HG02798 (cell line): ENCODE results near the gene FGD4.

Experiments used
- ATAC-seq: cut with Tn5 transposase; IDR thresholded peaks from one replicate; pipeline ENCODE4 v1.9.1; 2021; ENCODE audit warnings: mild to moderate bottlenecking; ENCODE audit not compliant: unreplicated experiment, poor library complexity

FGD4 gene

DNA sequence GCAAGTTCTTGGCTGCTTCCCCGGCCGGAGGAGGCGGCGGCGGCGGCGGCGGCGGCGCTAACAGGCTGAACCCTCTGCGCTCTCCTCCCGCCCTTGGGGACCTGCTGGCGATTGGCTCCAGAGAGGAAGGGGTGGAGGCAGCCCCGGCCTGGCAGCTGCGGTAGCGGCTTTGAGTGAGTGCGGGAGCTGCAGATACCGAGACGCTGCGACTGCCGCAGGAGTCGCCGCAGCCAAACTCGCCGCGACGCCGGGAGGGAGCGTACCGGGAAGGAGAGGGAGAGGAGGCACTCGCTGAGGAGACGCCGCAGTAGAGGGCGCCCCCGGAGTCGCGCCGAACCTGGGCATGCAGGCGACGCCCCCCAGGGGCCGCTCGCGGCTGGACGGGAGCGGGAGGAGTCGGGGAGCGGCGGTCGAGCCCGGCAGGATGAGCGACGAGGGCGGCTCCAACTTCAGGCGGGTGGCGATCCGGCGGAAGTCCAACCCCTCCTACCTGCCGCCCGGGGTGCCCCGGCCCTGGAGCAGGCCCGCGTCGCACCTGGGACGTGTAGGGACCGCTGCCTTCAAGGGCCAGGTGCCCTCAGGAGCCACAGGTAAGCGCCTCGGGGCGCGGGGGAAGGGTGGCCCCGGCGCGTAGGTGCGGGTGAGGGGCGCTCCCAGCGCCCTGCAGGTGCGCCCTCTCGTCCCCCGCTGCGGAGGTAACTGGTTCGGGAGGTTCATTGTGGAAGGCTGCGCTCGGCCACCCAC, at the start of gene FGD4:
TSS of gene FGD4 (plus strand) at position 189 of the 744 bp plus-strand sequence.
- ATAC-seq: peak; percentile 89

DNA sequence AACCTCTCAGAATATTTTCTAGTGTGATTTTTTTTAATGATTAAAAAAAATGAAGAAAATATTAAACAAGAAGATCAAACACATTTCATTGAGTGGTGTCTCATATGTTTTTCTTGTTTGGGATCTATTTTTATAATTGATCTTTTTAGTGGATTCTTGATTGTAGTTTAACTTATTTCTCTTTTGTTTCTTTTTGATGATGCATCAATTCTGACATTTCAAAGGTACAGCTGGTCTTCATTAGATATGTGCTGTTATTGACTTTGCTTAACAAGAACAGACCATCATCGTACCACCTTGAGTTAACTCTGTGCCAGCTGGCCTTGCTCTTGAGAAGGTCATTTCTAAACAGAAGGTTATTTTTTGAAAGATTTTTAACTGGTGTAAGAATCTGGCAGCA, 45.8 kb upstream of the FGD4 start:
- no peak for ATAC-seq

DNA sequence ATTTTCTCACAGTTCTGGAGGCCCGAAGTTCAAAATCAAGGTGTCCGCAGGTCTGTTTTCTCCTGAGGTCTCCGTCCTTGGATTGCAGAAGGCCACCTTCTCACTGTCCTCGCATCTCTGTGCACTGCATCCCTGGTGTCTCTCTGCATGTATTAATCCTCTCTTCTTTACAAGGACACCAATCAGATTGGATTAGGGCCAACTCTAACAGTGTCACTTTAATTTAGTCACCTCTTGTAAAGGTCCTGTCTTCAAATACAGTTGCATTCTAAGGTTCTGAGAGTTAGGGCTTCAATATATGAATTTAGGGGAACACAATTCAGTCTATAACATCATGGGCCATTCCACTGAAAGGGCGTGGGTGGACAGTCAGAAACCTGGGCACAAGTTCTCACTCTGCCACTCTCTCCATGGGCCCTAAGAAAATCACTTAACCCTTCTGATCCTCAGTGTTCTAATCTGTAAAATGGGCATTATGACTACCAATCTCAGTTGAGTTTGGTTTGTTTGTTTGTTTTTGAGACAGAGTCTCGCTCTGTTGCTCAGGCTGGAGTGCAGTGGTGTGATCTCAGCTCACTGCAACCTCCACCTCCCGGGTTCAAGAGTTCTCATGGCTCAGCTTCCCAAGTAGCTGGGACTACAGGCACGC, 41.6 kb upstream of the FGD4 start:
- ATAC-seq: no peak

DNA sequence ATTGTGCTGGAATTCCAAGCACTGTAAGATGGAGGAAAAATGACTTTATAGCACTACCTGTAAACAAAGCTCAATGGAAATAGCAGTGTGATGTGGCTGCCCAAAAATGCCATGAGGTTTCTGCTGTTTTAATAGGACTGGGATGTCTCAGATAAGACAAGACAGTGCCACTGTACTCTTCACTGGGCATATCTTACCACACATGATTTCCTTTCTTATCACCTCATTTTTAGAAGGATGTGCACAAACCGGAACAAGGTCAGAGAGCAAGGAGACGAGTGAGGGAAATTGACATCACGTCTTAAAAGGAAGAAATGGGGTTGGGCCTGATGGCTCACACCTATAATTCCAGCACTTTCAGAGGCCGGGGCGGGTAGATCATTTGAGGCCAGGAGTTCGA, 38.4 kb upstream of the FGD4 start:
- ATAC-seq: no peak

DNA sequence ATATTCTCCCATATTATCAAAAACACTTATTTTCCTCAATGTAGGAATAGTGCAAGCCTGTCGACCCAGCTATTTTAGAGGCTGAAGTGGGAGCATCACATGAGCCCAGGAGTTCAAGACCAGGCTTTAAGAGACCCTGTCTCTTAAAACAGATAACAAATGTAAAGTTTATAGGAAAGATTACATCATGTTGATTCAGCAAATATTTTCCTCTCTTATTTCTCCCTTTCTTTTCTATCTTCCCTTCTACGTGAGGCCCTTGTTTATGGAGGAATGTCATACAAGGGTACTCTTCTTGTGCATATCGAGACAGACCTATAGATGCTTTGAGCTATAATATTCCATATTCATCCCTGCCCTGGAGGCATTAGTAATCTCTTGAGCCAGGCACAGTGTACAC, 36.5 kb upstream of the FGD4 start:
- ATAC-seq: no peak

DNA sequence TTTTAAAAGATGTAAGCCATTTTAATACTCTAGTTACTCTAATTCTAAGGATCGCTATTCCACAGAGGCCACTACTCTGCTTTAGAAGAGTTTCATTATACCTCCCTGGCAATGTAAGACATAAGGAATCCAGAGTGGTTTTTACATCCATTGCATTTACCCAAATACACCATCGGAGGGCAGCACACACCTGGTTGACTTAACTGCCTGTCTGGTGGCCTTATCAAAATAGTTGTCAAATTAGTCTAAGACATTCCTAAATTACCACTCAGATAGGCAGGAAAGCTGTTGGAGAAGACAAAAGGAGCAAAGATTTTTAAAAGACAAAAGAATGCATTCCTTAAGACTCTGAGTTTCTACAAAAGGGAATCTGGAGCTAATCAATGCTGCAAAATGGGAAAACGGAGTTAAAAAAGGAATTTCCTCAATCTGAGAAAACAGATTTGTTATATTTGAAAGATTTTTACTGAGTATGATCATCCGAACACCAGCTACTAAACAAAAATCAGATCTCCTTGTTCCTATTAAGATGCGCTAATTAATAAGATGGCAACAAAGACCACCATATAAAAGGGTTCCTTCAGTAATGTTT, 33.8 kb upstream of the FGD4 start:
- peak; percentile 64 for ATAC-seq

DNA sequence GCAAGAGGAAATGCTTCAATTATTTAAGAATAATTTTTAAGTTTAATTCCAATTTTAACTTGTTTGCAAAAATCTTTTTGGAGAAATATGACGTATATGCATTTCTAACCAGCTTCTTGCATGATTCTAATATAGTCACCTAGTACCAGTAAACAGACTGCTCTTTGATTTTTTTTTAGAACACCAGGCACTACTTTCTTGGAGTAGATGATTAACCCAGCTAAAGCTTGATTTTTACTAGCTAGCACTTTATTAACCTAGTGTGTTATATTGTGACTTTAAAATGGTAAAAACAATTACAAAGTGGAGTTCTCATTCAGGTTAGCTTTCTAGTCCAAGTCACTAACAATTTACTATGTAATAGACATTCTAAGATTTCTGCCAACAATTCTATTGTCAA, 32.6 kb upstream of the FGD4 start:
- no peak for ATAC-seq

DNA sequence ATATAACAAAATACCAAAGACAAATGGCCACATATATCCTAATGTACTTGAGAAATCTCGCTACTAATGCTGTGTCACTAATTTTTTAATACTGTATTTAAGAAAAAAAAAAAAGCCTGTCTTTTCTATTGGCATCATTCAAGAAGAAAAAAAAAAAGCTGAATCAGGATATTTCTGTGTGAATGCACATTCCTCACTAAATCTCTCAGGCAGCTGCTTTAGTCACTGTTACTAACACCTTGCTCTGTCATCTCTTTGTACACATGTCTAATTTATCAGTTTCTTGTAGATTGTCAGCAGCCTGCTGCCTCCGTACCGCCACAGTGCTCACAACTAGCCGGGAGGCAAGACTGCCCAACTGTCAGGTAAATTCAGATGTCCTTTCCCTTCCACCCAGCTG, 32.0 kb upstream of the FGD4 start:
- no peak for ATAC-seq

DNA sequence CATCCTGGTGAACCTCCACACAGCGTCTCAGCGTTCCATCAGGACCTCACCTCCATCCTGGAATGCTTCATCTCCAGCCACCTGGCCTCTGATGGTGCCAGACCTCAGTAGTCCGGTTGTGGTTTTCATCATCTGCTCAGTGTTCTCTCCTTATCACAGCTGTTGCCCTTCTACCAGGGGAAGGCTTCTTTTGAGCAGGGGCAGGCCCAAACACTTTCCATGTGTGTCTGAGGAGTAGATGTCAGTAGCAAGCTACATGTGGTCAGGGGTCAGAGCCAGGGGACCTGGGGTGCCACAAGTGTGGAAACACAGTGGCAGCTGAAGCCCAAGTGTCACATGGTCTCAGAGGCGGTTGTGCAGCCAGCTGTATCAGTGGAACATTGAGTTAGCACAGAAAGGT, 30.2 kb upstream of the FGD4 start:
- no peak for ATAC-seq

DNA sequence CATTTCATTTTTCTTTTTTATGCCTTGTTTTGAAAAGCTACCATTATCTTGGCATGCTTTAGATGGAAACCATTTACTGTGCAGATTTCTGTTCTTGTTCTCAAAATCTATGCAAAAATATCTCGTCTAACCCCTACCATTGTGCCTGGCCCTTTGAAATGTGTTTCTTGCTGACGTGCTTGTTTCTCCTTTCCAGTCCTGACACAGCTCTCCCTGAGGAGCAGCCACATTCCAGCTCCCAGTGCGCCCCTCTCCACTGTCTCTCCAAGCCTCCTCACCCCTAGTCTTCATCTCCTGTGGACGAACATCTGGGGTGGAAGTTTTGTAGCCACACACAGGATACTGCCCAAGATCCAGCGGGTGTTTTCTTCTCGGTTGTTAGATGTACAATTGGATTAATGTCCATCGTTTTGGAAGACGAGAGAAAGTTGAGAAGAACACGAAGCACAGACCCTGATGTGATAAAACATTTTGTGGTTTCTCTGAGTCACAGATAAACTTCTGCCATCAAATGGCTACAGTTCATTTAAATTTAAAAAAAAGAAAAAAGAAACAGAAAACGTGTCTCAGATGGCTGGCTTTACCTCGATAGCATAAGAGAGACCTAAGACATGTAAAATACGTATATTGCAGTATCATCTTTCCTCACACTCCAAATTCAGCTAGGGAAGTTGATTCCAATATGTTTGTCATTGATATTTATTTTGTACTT, 21.9 kb upstream of the FGD4 start:
- ATAC-seq: no peak

DNA sequence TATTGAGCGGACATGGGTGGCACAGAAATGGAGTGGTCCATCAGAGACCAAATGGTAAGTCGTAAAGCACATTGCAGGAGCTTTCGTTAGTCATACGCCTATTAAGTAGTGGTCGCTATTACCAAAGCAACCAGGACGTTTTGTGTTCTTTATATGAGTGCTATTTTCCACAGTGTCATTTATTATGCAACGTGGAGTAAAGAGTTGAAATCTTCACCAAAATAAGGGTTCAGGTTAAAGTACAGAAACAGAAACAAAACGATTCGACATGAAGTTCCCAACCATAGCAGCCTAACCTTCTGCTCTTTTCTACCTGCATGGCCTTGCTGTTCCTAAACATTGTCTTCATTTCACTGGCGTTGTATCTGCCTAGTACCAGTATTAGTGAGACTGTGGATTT, 20.1 kb upstream of the FGD4 start:
- ATAC-seq: no peak

DNA sequence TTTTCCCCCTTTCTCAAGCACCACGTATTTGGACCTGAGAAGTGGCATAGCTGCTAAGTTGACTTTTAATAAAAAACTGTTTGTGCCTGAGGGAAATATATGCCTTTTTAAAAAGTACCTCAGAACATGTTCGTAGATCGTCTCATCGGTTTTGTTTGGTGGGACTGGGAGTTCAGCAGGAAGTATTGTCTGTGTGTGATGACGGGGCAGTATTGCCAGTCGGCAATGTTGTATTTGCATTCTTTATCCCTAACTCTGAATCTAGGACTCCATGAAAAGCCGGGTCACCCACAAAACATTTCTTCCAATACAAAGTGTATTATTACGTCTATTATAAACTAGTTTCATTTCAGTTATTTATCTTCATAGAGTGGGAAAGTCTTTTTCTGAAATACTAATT, 19.7 kb upstream of the FGD4 start:
- ATAC-seq: no peak

DNA sequence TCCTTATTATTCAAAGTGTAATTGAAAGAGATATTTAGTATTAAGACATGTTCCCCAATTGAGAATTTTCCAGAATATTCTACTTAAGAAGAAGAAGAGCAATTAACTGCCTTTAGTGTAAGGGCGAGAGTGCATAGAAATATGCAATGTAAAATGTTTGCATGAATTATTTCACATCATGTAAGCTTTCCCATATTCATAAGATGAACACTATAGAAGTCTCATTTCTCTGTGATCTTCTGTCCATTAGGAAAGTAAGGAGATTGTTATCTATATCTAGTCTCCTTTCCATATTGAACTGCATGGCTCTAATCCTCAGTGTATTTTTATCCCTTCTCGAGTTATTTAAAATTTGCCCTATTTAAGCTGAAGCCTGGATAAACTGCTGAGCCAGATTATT, 17.1 kb upstream of the FGD4 start:
- ATAC-seq: no peak

DNA sequence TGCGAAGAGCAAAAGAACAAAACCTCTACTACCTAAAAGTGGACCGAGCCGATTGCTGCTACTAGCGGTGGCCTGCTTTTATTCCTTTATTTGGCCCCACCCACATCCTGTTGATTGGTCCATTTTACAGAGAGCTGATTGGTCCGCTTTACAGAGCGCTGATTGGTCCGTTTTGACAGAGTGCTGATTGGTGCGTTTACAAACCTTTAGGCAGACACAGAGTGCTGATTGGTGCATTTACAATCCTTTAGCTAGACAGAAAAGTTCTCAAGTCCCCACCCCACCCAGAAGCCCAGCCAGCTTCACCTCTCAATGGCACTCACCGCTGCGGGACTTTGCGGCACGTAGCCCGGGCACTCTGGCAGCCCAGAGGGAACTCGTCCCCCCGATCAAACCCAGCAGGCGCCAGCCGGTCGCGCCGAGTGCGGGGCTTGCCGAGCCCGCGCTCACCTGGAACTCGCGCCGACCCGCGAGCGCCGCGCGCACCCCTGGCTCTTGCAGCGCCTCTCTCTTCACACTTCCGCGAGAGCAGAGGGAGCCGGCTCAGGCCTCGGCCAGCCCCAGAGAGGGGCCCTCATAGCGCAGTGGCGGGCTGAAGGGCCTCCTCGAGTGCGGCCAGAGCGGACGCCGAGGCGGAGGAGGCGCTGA, 8.7 kb upstream of the FGD4 start:
- ATAC-seq: peak; percentile 63

DNA sequence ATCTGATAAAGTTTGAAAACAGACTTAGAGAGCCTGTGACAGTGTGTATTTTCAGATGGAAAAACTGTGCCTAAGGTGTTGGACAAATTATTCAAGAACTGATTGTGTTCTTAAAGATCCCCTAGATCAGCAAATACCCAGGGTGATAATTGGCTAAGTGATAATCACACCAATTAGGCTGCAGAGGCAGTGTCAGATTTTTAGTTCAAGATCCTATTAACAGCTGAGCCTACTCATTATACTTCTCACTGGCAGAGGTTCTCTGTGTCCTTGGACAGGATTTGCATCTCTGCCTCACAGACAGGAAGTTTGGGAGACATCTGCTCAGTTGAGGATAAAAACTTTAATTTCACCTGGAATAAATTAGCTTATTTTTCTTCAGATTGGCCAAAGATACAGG, 4.3 kb upstream of the FGD4 start:
- no peak for ATAC-seq

DNA sequence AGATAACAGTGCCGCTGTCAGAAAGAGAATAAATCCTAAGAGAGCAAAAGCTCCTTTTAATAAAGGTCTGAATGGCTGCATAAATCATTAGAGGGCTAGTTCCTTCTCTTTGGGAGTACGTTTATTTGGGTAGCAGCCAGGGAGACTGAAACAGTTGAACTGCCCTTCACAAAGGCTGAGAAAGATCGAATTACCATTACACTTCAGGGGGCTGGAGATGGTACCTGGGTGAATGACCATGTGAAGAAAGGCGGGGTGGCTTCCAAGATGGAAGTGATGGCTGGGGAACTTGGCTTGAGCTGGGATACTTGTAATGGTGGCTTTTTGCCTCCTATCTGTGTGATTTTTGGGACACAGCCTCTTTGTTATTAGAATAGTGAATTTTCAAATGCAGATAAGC, 1.7 kb upstream of the FGD4 start:
- no peak for ATAC-seq

DNA sequence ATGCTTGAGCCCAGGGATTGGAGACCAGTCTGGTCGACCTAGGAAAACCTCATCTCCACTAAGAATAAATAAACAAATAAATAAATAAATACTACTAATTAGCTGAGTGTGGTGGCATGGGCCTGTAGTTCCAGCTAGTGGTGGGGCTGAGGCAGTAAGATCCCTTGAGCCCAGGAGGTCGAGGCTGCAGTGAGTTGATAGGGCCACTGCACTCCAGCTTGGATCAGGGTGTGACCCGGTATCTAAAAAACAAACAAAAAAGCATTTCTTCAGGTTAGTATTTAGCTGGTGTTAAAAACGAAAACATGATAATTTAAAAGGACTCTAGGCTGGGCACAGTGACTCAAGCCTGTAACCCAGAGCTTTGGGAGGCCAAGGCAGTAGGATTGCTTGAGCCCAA, 1.2 kb upstream of the FGD4 start:
- ATAC-seq: no peak

DNA sequence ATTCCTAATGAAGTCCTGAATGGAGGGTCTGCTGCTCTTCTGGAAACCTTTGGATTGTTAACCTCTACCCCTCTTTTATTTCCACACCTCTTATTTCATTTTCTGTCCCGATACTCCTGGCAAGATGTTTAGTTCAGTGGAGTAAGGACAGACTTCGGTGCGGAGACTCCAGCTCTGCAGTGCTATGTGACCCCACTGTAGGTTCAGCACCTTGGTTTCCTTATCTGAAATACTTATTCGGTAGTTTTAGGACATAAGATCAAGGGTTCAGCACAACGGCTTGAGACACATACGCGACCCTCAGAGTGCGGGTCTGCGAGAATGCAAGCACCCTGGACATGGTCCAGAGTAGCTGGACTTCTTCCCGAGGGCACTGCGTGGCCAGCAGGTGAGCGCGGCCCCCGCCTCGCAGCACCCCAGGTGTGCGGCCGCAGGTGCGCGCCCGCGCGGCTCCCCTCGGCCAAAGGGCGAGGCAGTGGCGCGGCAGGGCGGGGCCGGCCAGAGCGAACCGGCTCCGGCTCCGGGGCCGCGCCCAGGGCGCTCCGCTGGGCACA, 465 bp upstream of the FGD4 start:
- ATAC-seq: peak; percentile 13

DNA sequence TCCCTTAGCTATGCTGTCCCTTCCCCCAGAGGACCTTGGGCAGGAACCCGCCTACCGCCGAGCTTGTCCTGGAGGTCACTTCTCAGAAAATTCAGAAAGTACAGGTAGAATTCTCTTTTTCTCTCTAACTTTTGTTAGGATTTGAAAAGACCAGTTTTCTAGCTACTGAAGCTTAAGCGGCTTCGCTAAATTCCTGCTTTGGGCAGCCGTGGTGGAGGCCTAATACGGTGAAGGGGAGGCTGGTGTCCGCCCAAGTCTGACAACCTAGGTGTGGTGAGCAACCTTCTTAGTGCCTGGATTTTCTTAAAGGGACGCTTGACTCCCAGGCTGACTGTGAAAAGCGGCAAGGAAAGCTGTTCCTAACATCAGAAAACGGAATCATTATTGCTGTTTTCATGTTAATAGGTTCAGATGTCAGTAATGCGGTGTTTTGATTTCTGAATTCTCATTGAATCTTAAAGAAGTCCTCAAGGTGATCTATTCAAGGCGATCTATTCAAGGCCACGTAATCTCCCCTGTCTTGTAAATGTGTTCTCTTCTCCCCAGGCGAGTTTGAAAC, 835 bp downstream of the FGD4 start:
- no peak for ATAC-seq

DNA sequence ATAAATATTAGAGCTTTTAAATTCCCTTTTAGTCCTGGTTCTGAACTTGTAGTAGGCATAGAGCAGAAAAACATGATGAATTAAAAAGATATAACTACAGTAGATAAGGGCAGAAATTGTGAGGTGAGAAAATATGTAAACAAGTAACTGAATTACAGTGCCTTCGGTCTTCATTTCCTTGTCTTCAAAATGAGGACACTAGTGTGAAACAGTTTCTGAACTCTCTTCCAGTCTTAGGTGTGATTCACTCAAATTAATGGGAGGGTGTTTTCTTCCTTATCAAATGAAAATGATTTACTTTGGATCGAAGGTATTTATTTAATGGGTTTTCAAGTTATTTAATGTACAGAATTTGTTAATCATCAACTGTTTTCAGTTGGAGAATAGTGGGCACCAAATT, 1.5 kb downstream of the FGD4 start:
- no peak for ATAC-seq
